ENCODE measurements around the gene DYNC2LI1.

Gene DYNC2LI1

DNA sequence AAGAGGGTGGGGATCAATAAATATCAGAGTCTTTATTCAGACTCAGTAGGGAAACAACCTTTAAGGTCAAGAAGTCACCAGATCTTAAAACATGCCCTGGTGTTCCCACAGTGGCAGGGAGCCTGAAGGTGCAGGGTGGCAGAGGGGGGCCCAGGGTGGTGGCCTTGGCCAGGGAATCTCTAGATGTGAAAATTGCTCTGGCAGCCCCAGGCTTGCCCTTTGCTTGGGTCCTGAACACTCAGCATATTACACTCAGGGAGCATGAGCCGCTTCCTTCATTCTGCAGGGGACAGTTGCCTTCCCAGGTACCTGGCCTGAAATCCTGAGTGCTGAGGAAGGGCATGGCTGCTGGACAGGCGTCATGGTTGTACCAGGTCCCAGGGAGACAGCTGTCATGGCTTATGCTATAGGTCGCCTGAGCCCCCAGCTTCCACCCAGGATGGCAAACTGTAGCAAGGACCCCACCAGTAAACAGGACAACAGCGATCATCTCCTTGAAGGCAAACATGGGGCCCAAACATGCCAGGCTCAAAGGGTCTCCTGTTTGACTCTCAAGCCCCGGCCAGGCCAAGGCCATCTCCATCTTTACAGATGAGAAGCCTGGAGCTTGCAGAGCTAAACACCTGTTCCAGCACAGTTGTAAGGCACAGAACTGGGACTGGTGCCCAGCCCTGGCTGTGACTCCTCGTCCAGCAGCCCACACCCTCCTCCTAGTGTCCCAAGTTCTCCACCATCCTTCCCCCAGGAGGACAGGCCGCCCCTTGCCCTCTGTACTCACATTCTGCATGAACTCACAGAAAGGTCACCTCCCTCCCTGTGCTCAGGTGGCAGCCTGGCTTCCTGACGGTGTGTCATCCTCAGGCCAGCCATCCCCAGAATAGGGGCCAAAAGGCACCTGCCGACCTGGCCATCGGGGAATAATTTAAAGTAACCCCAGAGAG is 79.6 kb downstream of the DYNC2LI1 start:
- no peak for DNase-seq (ENCODE audit: low spot score in 2 of 2)
- Mint-ChIP-seq H3K9me3 (no peaks in the 10 kb centered on the region), H3K36me3 (no peaks in the 10 kb centered on the region), H3K27me3 (peaks cover 18% of the 10 kb centered on the region), H3K4me1 (no peaks in the 10 kb centered on the region), H3K27ac (no peak overlapping the region), H3K4me3 (no peak overlapping the region)
- ATAC-seq (ENCODE audit: low read depth), result no peak

DNA sequence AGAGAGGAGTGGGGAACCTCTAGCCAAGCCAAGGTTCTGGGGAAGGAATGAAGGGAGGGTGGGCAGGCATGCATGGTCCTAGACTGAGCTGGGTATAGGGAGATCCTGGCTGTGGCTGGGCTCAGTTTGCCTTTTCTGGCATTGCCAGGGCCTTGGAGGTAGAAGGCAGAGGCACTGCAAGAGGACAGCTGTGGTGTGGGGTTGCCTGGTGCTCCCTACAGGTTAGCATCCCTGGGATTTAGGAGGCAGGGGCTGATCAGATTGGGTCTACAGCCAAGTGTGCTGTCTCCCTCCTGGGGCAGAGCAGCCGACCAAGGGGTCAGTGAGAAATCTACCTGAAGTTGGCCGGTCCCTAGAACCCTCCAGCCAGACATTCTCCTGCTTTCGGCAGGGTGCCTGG is 80.8 kb downstream of the DYNC2LI1 start:
- H3K4me1 Mint-ChIP-seq, result no peaks in the 10 kb centered on the region
- H3K36me3 Mint-ChIP-seq, result no peaks in the 10 kb centered on the region
- H3K27me3 Mint-ChIP-seq, result peaks cover 23% of the 10 kb centered on the region
- no peak overlapping the region for H3K27ac Mint-ChIP-seq
- DNase-seq (ENCODE audit: low spot score in 2 of 2), result no peak
- ATAC-seq (ENCODE audit: low read depth), result no peak
- no peaks in the 10 kb centered on the region for H3K9me3 Mint-ChIP-seq
- no peak overlapping the region for H3K4me3 Mint-ChIP-seq

DNA sequence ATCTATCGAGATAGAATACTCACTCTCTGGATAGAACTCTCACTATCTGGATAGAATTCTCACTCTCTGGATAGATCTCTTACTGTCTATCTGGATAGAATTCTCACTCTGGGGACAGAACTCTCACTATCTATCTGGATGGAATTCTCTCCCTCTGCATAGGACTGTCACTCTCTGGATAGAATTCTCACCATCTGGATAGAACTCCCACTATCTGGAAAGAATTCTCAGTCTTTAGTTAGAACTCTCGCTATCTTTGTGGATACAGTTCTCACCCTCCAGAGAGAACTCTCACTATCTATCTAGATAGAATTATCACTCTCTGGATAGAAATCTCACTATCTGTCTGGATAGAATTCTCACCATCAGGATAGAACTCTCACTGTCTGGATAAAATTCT is 81.5 kb downstream of the DYNC2LI1 start:
- DNase-seq (ENCODE audit: low spot score in 2 of 2), result no peak
- Mint-ChIP-seq H3K27ac (no peak overlapping the region), H3K4me3 (no peak overlapping the region), H3K27me3 (peaks cover 26% of the 10 kb centered on the region), H3K36me3 (no peaks in the 10 kb centered on the region), H3K4me1 (no peaks in the 10 kb centered on the region), H3K9me3 (no peaks in the 10 kb centered on the region)
- no peak for ATAC-seq (ENCODE audit: low read depth)

Measured in memory B cell (primary cell).